KMS-11 (cell line): ENCODE results near the gene ATF3.
A peak's percentile ranks its signal among the peaks of the same experiment; 100 is the strongest.

Experiments
- H2AFZ ChIP-seq: fragments of 200-600 bp; sonication (generic); 2 replicates; pipeline ENCODE4 v1.6.1; 2016; ENCODE audit warnings: antibody characterized with exemption, mixed run types, low read depth
- H3K27ac ChIP-seq: fragments of 200-600 bp; sonication (generic); 2 replicates; pipeline ENCODE4 v1.6.1; 2016; ENCODE audit warnings: mild to moderate bottlenecking, mixed run types
- H3K27me3 ChIP-seq: fragments of 200-600 bp; sonication (generic); 2 replicates; pipeline ENCODE4 v1.6.1; 2017; ENCODE audit warnings: mild to moderate bottlenecking, low read depth, mixed run types, moderate library complexity; ENCODE audit not compliant: insufficient read depth
- H3K36me3 ChIP-seq: fragments of 200-600 bp; sonication (generic); 2 replicates; pipeline ENCODE4 v1.6.1; 2017; ENCODE audit warnings: mild to moderate bottlenecking, mixed run types; ENCODE audit not compliant: insufficient read depth
- H3K4me1 ChIP-seq: fragments of 200-600 bp; sonication (generic); 2 replicates; pipeline ENCODE4 v1.6.1; 2016; ENCODE audit warnings: mild to moderate bottlenecking, low read depth, mixed run types; ENCODE audit not compliant: poor library complexity, severe bottlenecking
- H3K4me2 ChIP-seq: fragments of 200-600 bp; sonication (generic); 2 replicates; pipeline ENCODE4 v1.7.0; 2016; ENCODE audit warnings: mild to moderate bottlenecking, mixed run types
- H3K4me3 ChIP-seq: fragments of 200-600 bp; sonication (generic); IDR thresholded peaks from 2 replicates; pipeline ENCODE4 v1.6.1; 2017; ENCODE audit warnings: low read depth, low read length, mixed read lengths; ENCODE audit not compliant: insufficient read depth
- H3K79me2 ChIP-seq: fragments of 200-600 bp; sonication (generic); 2 replicates; pipeline ENCODE4 v1.6.1; 2016; ENCODE audit warnings: low read depth, mixed run types; ENCODE audit not compliant: insufficient read depth
- H3K9ac ChIP-seq: fragments of 200-600 bp; sonication (generic); 2 replicates; pipeline ENCODE4 v1.6.1; 2016; ENCODE audit warnings: mild to moderate bottlenecking, mixed run types
- H4K20me1 ChIP-seq: fragments of 200-600 bp; sonication (generic); 2 replicates; pipeline ENCODE4 v1.6.1; 2016; ENCODE audit warnings: mild to moderate bottlenecking, mixed run types; ENCODE audit not compliant: insufficient read depth
- CTCF ChIP-seq: fragments of 200-600 bp; sonication (generic); conservative IDR thresholded peaks from 2 replicates; pipeline ENCODE4 v1.6.1; 2017; ENCODE audit warnings: low read depth, mild to moderate bottlenecking, antibody characterized with exemption, low read length, moderate library complexity, mixed read lengths

The ATF3 gene

GRCh38 chr1:212566522-212567479 lies 41.8 kb upstream of the ATF3 start:
- Histone ChIP-seq H2AFZ (peak overlapping the region; percentile 32), H3K4me1 (peaks cover 24% of the 10 kb centered on the region), H3K27me3 (peaks cover 48% of the 10 kb centered on the region; the same call in 1 of the 2 replicates), H3K36me3 (no peaks in the 10 kb centered on the region), H3K79me2 (no peaks in the 10 kb centered on the region), H3K9ac (peak overlapping the region; percentile 60), H4K20me1 (no peaks in the 10 kb centered on the region), H3K4me2 (peak overlapping the region; percentile 71), H3K4me3 (peak overlapping the region; percentile 53), H3K27ac (peak overlapping the region; percentile 37)
- 0 out of 2 replicates have a peak, but pooled peaks have one; percentile 17 for TF ChIP-seq CTCF

DNA sequence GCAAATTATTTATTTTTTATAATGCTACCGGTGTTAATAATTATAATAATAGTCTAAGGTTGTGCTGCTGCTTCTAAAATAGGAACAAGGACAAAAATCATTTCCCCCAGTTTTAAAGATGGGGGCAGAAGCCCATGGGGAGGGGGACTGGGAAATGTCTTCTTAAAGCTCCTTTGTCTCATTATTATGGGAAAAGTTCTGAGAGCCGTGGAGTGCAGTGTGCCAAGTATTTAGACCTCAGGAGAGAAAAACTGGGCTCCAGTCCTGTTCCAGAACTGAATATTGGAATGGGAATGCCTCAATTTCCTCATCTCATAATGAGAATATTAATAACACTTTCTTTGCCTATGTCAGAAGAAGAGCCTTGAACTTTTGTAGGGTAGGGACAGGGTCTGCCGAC lies 40.9 kb upstream of the ATF3 start:
- Histone ChIP-seq H3K27me3 (peaks cover 48% of the 10 kb centered on the region; the same call in 1 of the 2 replicates), H3K4me1 (peaks cover 24% of the 10 kb centered on the region), H3K27ac (peak overlapping the region; percentile 37; the same call in 1 of the 2 replicates), H3K4me3 (no peak overlapping the region), H3K9ac (no peak overlapping the region; the same call in 1 of the 2 replicates), H4K20me1 (no peaks in the 10 kb centered on the region), H3K4me2 (peak overlapping the region; percentile 71), H2AFZ (no peak overlapping the region), H3K36me3 (no peaks in the 10 kb centered on the region), H3K79me2 (no peaks in the 10 kb centered on the region)
- TF ChIP-seq CTCF = no peak

- no peak overlapping the region for H3K27ac ChIP-seq
Measured at GRCh38 chr1:212568978-212569537, 39.5 kb upstream of the ATF3 start.

DNA sequence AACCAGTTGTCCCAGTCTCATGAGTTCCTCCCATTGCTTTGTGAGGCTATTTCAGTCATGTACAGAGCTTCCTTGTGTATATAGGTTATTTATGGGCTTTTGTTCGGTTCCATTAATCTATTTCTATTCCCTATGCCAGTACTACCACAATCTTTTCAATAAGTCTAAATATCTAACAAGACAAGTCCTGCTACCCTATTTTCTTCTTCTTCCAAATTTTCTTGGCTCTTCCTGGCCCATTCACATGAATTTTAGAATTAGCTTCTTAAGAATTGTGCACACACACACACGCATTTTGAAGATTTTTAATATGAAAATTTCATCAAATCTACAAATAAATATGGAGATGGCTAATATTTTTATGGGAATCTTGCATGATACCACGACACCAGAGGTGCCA lies 33.8 kb upstream of the ATF3 start:
- no peaks in the 10 kb centered on the region for H4K20me1 ChIP-seq
- H3K27me3 ChIP-seq = peaks cover 8% of the 10 kb centered on the region; the same call in 1 of the 2 replicates
- no peaks in the 10 kb centered on the region for H3K4me1 ChIP-seq
- H3K9ac ChIP-seq = no peak overlapping the region
- H2AFZ ChIP-seq = no peak overlapping the region
- no peak for TF ChIP-seq CTCF
- H3K4me3 ChIP-seq = no peak overlapping the region
- H3K79me2 ChIP-seq = no peaks in the 10 kb centered on the region
- no peak overlapping the region for H3K27ac ChIP-seq
- H3K4me2 ChIP-seq = no peak overlapping the region
- H3K36me3 ChIP-seq = no peaks in the 10 kb centered on the region

More at GRCh38 chr1:212568978-212569537, 39.5 kb upstream of the ATF3 start:
- H2AFZ ChIP-seq = no peak overlapping the region
- H3K27me3 ChIP-seq = peaks cover 48% of the 10 kb centered on the region; the same call in 1 of the 2 replicates
- no peaks in the 10 kb centered on the region for H4K20me1 ChIP-seq
- no peak overlapping the region for H3K4me3 ChIP-seq
- H3K4me2 ChIP-seq = no peak overlapping the region
- H3K9ac ChIP-seq = no peak overlapping the region
- no peak for TF ChIP-seq CTCF
- H3K36me3 ChIP-seq = no peaks in the 10 kb centered on the region
- peaks cover 24% of the 10 kb centered on the region for H3K4me1 ChIP-seq
- H3K79me2 ChIP-seq = no peaks in the 10 kb centered on the region
